Gastrocnemius medialis (tissue), 4 donors: ENCODE data around the gene CCDC201.

ENCODE experiments used
- POLR2A ChIP-seq, 2 donors: fragments of 450-650 bp; IDR thresholded peaks; one replicate each; pipeline ENCODE4 v1.6.1; 2017; ENCODE audit warnings: antibody characterized with exemption in 2 of 2, mild to moderate bottlenecking in 2 of 2, moderate library complexity in 2 of 2
- TF ChIP-seq, protein P1 (sequence below), 5 experiments: fragments of 450-650 bp in 3 of 5; fragments of 200-600 bp in 2 of 5; sonication (generic) in 2 of 5; IDR thresholded peaks in 4 of 5; conservative IDR thresholded peaks in 1 of 5; 1 replicate in 4 of 5; 2 replicates in 1 of 5; pipeline ENCODE4 v1.5.1; 2016 to 2019; ENCODE audit warnings: antibody characterized with exemption in 5 of 5, mild to moderate bottlenecking in 3 of 5, moderate library complexity in 3 of 5

DNA sequence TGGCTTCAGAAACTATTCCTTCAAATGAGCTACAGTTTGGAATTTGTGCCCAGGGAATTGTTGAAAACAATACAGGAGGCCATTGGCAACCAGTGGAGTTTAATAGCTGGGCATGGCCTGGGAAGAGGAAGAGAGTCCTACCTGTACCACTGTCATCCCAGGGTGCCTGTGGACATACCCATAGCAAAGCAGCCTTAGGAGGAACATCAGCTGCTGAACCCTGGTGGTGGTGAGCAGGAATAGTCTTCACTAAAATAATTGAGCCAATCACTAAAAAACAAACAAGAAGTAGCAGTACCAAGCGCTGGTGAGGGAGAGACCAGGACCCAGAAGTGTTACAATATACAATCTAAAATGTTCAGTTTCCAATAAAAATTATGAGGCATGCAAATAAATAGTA is 29.9 kb upstream of the CCDC201 start:
- TF ChIP-seq, protein P1, sequence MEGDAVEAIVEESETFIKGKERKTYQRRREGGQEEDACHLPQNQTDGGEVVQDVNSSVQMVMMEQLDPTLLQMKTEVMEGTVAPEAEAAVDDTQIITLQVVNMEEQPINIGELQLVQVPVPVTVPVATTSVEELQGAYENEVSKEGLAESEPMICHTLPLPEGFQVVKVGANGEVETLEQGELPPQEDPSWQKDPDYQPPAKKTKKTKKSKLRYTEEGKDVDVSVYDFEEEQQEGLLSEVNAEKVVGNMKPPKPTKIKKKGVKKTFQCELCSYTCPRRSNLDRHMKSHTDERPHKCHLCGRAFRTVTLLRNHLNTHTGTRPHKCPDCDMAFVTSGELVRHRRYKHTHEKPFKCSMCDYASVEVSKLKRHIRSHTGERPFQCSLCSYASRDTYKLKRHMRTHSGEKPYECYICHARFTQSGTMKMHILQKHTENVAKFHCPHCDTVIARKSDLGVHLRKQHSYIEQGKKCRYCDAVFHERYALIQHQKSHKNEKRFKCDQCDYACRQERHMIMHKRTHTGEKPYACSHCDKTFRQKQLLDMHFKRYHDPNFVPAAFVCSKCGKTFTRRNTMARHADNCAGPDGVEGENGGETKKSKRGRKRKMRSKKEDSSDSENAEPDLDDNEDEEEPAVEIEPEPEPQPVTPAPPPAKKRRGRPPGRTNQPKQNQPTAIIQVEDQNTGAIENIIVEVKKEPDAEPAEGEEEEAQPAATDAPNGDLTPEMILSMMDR (IDR thresholded peaks at IDR 0.05 in 4 of 5, conservative IDR thresholded peaks at IDR 0.05 in 1 of 5) = no peak
- no peak for TF ChIP-seq POLR2A (IDR thresholded peaks at IDR 0.05)
